ENCODE measurements around the gene TGM1.

The TGM1 gene

GRCh38 chr14:24280797-24281460 is 18.0 kb upstream of the TGM1 start:
- TF ChIP-seq, protein P1, sequence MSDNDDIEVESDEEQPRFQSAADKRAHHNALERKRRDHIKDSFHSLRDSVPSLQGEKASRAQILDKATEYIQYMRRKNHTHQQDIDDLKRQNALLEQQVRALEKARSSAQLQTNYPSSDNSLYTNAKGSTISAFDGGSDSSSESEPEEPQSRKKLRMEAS (IDR thresholded peaks at IDR 0.05; ENCODE audit: low read depth, low read length) = no peak
- TF ChIP-seq POLR2A (IDR thresholded peaks at IDR 0.05; ENCODE audit: extremely low read depth, insufficient read length) (no peak), CTCF (IDR thresholded peaks at IDR 0.05; ENCODE audit: low read depth, low read length) (no peak), MYC (IDR thresholded peaks at IDR 0.05; ENCODE audit: low read depth, low read length) (no peak)
- no peak for DNase-seq (ENCODE audit: low read depth)
- H3K4me3 ChIP-seq (ENCODE audit: low read depth, low read length) = no peak overlapping the region

DNA sequence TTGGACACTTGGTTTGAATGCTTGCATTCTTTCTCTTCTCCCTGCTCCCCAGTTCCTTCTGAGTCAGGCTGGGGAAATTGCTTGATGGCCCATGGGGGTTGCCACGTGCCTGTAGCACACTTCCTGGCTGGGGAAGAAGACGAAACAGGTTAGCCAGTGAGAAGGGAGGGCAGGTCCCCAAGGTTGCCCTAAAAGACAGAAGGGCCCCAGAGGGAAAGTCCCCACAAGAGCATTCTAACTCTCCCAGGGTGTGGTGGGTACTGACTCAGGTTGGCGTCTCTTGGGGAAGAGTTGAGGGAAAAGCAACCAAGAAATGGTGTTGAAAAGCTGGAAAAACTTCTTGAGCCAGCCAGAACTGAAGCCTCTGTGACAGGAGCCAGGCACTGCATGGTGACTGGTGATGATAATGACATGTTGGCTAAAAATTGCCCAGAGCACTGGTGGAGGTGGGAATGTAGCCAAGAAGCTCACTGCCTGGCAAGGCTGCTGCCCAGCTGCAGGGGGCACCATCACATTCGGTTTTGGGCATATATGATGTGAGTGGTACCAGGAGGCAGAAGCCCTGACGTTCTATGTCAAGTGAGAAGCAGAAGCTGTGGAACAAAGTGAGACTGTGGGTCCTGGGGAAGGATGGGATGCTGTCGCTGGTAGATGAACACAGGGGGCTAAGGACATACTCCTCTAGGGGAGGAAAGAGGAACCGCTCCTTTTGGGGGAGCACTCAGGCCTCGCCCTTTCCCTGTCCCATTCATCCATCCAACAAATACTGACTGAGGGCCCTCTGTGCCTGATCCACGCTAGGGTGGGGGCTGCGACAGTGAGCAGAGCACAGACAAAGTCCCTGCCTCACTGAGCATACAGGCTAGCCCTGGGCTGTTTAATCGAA is 16.6 kb upstream of the TGM1 start:
- DNase-seq (ENCODE audit: low read depth) = peak; percentile 58
- no peak for TF ChIP-seq POLR2A (IDR thresholded peaks at IDR 0.05; ENCODE audit: extremely low read depth, insufficient read length)
- peak; percentile 45 for TF ChIP-seq CTCF (IDR thresholded peaks at IDR 0.05; ENCODE audit: low read depth, low read length)
- H3K4me3 ChIP-seq (ENCODE audit: low read depth, low read length) = no peak overlapping the region

DNA sequence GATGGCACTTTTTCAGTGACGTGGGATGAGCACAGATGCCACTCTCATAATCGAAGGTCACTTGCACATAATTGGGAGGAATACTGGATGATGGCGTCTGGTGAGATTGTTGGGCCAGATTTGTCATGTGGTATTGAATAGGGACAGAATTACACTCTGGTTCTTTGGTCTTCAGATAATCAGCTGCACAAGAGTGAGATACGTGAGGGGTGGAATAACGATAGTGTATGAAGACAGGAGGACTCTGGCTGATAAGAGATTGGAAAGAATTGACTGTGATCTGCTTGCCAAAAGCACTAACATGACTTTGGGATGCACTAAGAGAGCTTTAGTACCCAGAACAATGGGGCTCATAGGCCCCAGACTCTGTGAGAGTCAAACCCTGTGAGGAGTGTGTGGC is 15.4 kb upstream of the TGM1 start:
- H3K4me3 ChIP-seq (ENCODE audit: low read depth, low read length) = no peak overlapping the region
- no peak for TF ChIP-seq POLR2A (IDR thresholded peaks at IDR 0.05; ENCODE audit: extremely low read depth, insufficient read length)
- DNase-seq (ENCODE audit: low read depth) = no peak

DNA sequence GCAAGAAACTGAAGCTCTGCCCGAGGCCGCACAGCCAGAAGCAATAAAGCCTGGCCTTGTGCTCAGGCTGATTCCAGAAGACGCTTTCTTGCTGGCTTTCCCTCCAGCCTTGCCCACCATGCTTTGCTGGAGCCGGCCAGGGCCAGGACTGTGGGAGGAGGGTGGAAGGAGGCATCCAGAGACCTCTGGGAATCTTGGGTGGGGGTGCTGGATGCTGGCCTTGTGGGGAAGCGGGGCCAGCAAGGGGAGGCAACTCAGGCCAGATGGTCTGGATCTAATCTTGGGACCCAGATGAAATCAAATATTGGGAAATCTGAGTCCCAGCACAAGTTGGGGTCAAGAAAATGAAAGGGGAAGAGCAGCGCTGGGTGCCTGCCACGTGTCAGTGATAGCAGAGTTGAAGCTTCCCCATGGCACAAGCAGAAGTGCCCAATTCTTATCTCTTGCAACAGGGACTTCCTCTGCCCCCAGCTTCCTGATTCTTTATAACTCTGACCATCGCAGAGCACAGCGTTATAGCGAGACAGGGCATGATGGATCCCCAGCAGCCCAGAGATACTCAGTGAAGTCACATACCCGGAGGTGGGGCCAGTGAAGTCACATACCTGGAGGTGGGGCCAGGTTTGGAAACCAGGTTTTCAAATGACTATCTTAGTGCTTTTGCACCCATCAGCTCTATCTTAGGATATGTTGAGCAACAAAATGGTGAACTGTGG is 14.8 kb upstream of the TGM1 start:
- no peak overlapping the region for H3K4me3 ChIP-seq (ENCODE audit: low read depth, low read length)
- DNase-seq (ENCODE audit: low read depth) = peak; percentile 91
- TF ChIP-seq MYC (IDR thresholded peaks at IDR 0.05; ENCODE audit: low read depth, low read length) (peak; percentile 99), CTCF (IDR thresholded peaks at IDR 0.05; ENCODE audit: low read depth, low read length) (no peak)
- TF ChIP-seq, protein P1 (IDR thresholded peaks at IDR 0.05; ENCODE audit: low read depth, low read length) = peak; percentile 99

DNA sequence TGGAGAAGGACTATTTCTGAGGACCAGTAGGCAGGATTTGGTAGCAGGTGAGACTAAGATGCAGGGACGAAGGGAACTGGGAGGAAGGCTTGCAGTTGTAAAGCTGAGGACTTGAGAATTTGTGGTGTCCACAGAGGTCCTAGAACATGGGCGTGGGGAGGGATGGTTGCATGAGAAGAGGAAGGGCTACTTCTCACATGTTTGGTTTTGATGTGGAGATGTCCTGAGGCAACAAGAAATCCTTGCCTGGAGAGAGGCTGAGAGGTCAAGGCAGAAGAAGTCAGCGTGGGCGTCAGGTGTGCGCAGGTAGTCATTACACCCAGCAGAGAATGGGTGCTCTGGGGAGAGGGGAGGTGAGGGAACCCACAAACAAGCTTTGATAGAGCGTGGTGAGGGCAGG is 14.1 kb upstream of the TGM1 start:
- H3K4me3 ChIP-seq (ENCODE audit: low read depth, low read length) = no peak overlapping the region
- DNase-seq (ENCODE audit: low read depth) = peak; percentile 16
- TF ChIP-seq MYC (IDR thresholded peaks at IDR 0.05; ENCODE audit: low read depth, low read length) (no peak), CTCF (IDR thresholded peaks at IDR 0.05; ENCODE audit: low read depth, low read length) (no peak), POLR2A (IDR thresholded peaks at IDR 0.05; ENCODE audit: extremely low read depth, insufficient read length) (no peak)
- TF ChIP-seq, protein P1 (IDR thresholded peaks at IDR 0.05; ENCODE audit: low read depth, low read length) = no peak

GRCh38 chr14:24274101-24274543 is 11.1 kb upstream of the TGM1 start:
- peak; percentile 66 for DNase-seq (ENCODE audit: low read depth)
- H3K4me3 ChIP-seq (ENCODE audit: low read depth, low read length) = no peak overlapping the region
- TF ChIP-seq, protein P1 (IDR thresholded peaks at IDR 0.05; ENCODE audit: low read depth, low read length) = no peak
- TF ChIP-seq POLR2A (IDR thresholded peaks at IDR 0.05; ENCODE audit: extremely low read depth, insufficient read length) (no peak), MYC (IDR thresholded peaks at IDR 0.05; ENCODE audit: low read depth, low read length) (no peak), CTCF (IDR thresholded peaks at IDR 0.05; ENCODE audit: low read depth, low read length) (no peak)
